LNCAP (cell line): ENCODE measurements around the gene SNAP91.

ENCODE experiments used
- CTCF ChIP-seq: fragments of 450-650 bp; IDR thresholded peaks from 2 replicates; pipeline ENCODE4 v1.5.1; 2017; ENCODE audit warnings: mild to moderate bottlenecking

SNAP91 gene

GRCh38 chr6:83696674-83697073, 12.2 kb downstream of the SNAP91 start:
- no peak for TF ChIP-seq CTCF

GRCh38 chr6:83685481-83685880, 23.4 kb downstream of the SNAP91 start:
- no peak for TF ChIP-seq CTCF

GRCh38 chr6:83677791-83678190, 31.1 kb downstream of the SNAP91 start:
- TF ChIP-seq CTCF = no peak

- no peak for TF ChIP-seq CTCF
Measured at GRCh38 chr6:83637953-83638352, 70.9 kb downstream of the SNAP91 start.

GRCh38 chr6:83636800-83637199, 72.1 kb downstream of the SNAP91 start:
- TF ChIP-seq CTCF = no peak

GRCh38 chr6:83633609-83634008, 75.3 kb downstream of the SNAP91 start:
- TF ChIP-seq CTCF = no peak

- TF ChIP-seq CTCF = no peak
Measured at GRCh38 chr6:83633149-83633548, 75.8 kb downstream of the SNAP91 start.
